Spinal cord (tissue), 10 donors: Measurements from ENCODE around the gene ZNF451. TPM values are rescaled to one million over a fixed set of nuclear protein-coding genes. Genes with fewer than 3 reads are reported as not detected.
A peak's percentile ranks its signal among the peaks of the same experiment; 100 is the strongest.

Experiments
- DNase-seq, 6 donors: peaks; one replicate each; pipeline versions ENCODE4 v3.0.0 to v3.0.0-alpha.2; 2013 to 2015; ENCODE audit warnings: low spot score in 6 of 6, low read depth in 4 of 6
- H3K27ac ChIP-seq: one replicate; pipeline ENCODE4 v1.5.1; 2013; ENCODE audit warnings: low read depth, low read length, control low read depth
- H3K27me3 ChIP-seq: one replicate; pipeline ENCODE4 v1.6.1; 2013; ENCODE audit warnings: low read length; ENCODE audit not compliant: control insufficient read depth, insufficient read depth
- H3K36me3 ChIP-seq: one replicate; pipeline ENCODE4 v1.6.1; 2013; ENCODE audit warnings: low read length; ENCODE audit not compliant: control insufficient read depth, insufficient read depth
- H3K4me1 ChIP-seq: one replicate; pipeline ENCODE4 v1.6.1; 2013; ENCODE audit warnings: low read length; ENCODE audit not compliant: control insufficient read depth, insufficient read depth
- H3K4me3 ChIP-seq: one replicate; pipeline ENCODE4 v1.5.1; 2013; ENCODE audit warnings: low read depth, low read length, control low read depth
- H3K9me3 ChIP-seq: one replicate; pipeline ENCODE4 v1.6.1; 2013; ENCODE audit warnings: low read length; ENCODE audit not compliant: control insufficient read depth, insufficient read depth
- WGBS: methylation state at CpG from one replicate; pipeline ENCODE4 v1.1.5; 2013; ENCODE audit warnings: missing lambda C conversion rate; ENCODE audit not compliant: insufficient coverage; 5-methylcytosine and 5-hydroxymethylcytosine counted together
- polyA plus RNA-seq, 2 donors: library from polyadenylated mRNA; unstranded; fragments of 120-200 nt; gene quantifications; one replicate each; pipeline ENCODE4 v1.2.1, GENCODE V29; 2013; ENCODE audit not compliant: insufficient read length in 2 of 2
- total RNA-seq, 2 donors: library from RNA; depleted of rRNA in 1 of 2; stranded (reverse); fragments of 120-200 nt in 1 of 2; fragments of >200 nt in 1 of 2; gene quantifications; one replicate each; pipeline versions ENCODE4 v1.2.3 to v1.2.4, GENCODE V29; 2013 to 2014
- donor health status: healthy.

ZNF451 gene
- total and polyA plus RNA-seq, 4 donors, result 29.9 to 135 (median 44.7) TPM

- Histone ChIP-seq H3K27ac (no peak overlapping the region), H3K4me1 (no peaks in the 10 kb centered on the region), H3K4me3 (no peak overlapping the region), H3K36me3 (peaks cover 2% of the 10 kb centered on the region), H3K9me3 (peaks cover 3% of the 10 kb centered on the region), H3K27me3 (no peaks in the 10 kb centered on the region)
- WGBS, result no CpG with 5 or more reads among the region's 2 CpGs
- DNase-seq, result no peak
Measured at GRCh38 chr6:57163956-57164355, 74.0 kb downstream of the ZNF451 start.

- H3K27ac ChIP-seq, result no peak overlapping the region
- H3K36me3 ChIP-seq, result peaks cover 1% of the 10 kb centered on the region
- no peaks in the 10 kb centered on the region for H3K4me1 ChIP-seq
- no peak overlapping the region for H3K4me3 ChIP-seq
- H3K9me3 ChIP-seq, result peaks cover 3% of the 10 kb centered on the region
- no CpG with 5 or more reads among the region's 1 CpG for WGBS
- no peaks in the 10 kb centered on the region for H3K27me3 ChIP-seq
- no peak for DNase-seq
Measured at GRCh38 chr6:57165080-57165479, 75.1 kb downstream of the ZNF451 start.

- Histone ChIP-seq H3K36me3 (no peaks in the 10 kb centered on the region), H3K4me1 (peaks cover 3% of the 10 kb centered on the region), H3K4me3 (peak within 1 kb of the TSS; percentile 62), H3K27ac (peak within 1 kb of the TSS; percentile 67), H3K9me3 (no peaks in the 10 kb centered on the region), H3K27me3 (no peaks in the 10 kb centered on the region)
- WGBS, result under 1% methylated on average over 92 of the region's 97 CpGs
- peak; percentile 44 to 90 (median 64) for DNase-seq
Measured at GRCh38 chr6:57172136-57173055, 82.4 kb downstream of the ZNF451 start, which contains the start of gene BAG2. Gene BAG2, plus strand, starts transcription at chr6:57172326. Its CDS starts 372 bp downstream, at chr6:57172698.

- Histone ChIP-seq H3K36me3 (no peaks in the 10 kb centered on the region), H3K27me3 (no peaks in the 10 kb centered on the region), H3K27ac (peak overlapping the region; percentile 40), H3K9me3 (no peaks in the 10 kb centered on the region), H3K4me1 (peaks cover 3% of the 10 kb centered on the region), H3K4me3 (peak overlapping the region; percentile 62)
- peak in 2 of 6 donors; percentile 9 to 31 for DNase-seq
- WGBS, result 45% methylated on average over 5 of the region's 19 CpGs
Measured at GRCh38 chr6:57173056-57173885, 83.3 kb downstream of the ZNF451 start.

GRCh38 chr6:57173886-57174510 lies 84.0 kb downstream of the ZNF451 start:
- Histone ChIP-seq H3K4me3 (no peak overlapping the region), H3K27ac (no peak overlapping the region), H3K4me1 (peaks cover 3% of the 10 kb centered on the region), H3K9me3 (no peaks in the 10 kb centered on the region), H3K27me3 (no peaks in the 10 kb centered on the region), H3K36me3 (no peaks in the 10 kb centered on the region)
- 76% methylated on average over 2 of the region's 5 CpGs for WGBS
- DNase-seq, result no peak

GRCh38 chr6:57174511-57174907 lies 84.5 kb downstream of the ZNF451 start:
- peaks cover 3% of the 10 kb centered on the region for H3K4me1 ChIP-seq
- no CpG with 5 or more reads among the region's 3 CpGs for WGBS
- H3K36me3 ChIP-seq, result no peaks in the 10 kb centered on the region
- DNase-seq, result no peak
- no peak overlapping the region for H3K4me3 ChIP-seq
- no peak overlapping the region for H3K27ac ChIP-seq
- H3K9me3 ChIP-seq, result no peaks in the 10 kb centered on the region
- H3K27me3 ChIP-seq, result no peaks in the 10 kb centered on the region

- H3K4me1 ChIP-seq, result peaks cover 3% of the 10 kb centered on the region
- no peaks in the 10 kb centered on the region for H3K9me3 ChIP-seq
- peaks cover 6% of the 10 kb centered on the region for H3K36me3 ChIP-seq
- 93% methylated on average over 6 of the region's 11 CpGs for WGBS
- DNase-seq, result peak in 1 of 6 donors; percentile 30
- H3K27me3 ChIP-seq, result no peaks in the 10 kb centered on the region
- no peak overlapping the region for H3K27ac ChIP-seq
- H3K4me3 ChIP-seq, result no peak overlapping the region
Measured at GRCh38 chr6:57177545-57178265, 87.7 kb downstream of the ZNF451 start.

- peaks cover 9% of the 10 kb centered on the region for H3K36me3 ChIP-seq
- H3K9me3 ChIP-seq, result no peaks in the 10 kb centered on the region
- H3K27me3 ChIP-seq, result no peaks in the 10 kb centered on the region
- WGBS, result no CpG with 5 or more reads among the region's 3 CpGs
- H3K4me1 ChIP-seq, result no peaks in the 10 kb centered on the region
- H3K27ac ChIP-seq, result no peak overlapping the region
- no peak for DNase-seq
- H3K4me3 ChIP-seq, result no peak overlapping the region
Measured at GRCh38 chr6:57180596-57180995, 90.6 kb downstream of the ZNF451 start.

GRCh38 chr6:57182017-57182432 lies 92.0 kb downstream of the ZNF451 start:
- WGBS, result no CpG with 5 or more reads among the region's 2 CpGs
- DNase-seq, result no peak
- no peak overlapping the region for H3K4me3 ChIP-seq
- H3K27ac ChIP-seq, result no peak overlapping the region
- peaks cover 9% of the 10 kb centered on the region for H3K36me3 ChIP-seq
- H3K4me1 ChIP-seq, result no peaks in the 10 kb centered on the region
- H3K27me3 ChIP-seq, result no peaks in the 10 kb centered on the region
- H3K9me3 ChIP-seq, result no peaks in the 10 kb centered on the region
